Breast epithelium (tissue), 3 donors: ENCODE results near the gene FTO.

Experiments used
- CTCF ChIP-seq, 3 donors: fragments of 450-650 bp; IDR thresholded peaks; one replicate each; pipeline ENCODE4 v1.5.1; 2016 to 2017; ENCODE audit warnings: antibody characterized with exemption in 3 of 3, mild to moderate bottlenecking in 3 of 3, moderate library complexity in 3 of 3
- POLR2A ChIP-seq: fragments of 450-650 bp; IDR thresholded peaks from one replicate; pipeline ENCODE4 v1.6.1; 2016; ENCODE audit warnings: antibody characterized with exemption, mild to moderate bottlenecking, moderate library complexity
- POLR2AphosphoS5 ChIP-seq, 3 donors: sonication (generic); formaldehyde crosslinking; IDR thresholded peaks; one replicate each; pipeline ENCODE4 v1.6.1; 2017; ENCODE audit warnings: antibody characterized with exemption in 3 of 3

- TF ChIP-seq POLR2AphosphoS5 (IDR thresholded peaks at IDR 0.05): no peak
- TF ChIP-seq CTCF (IDR thresholded peaks at IDR 0.05): no peak
- TF ChIP-seq POLR2A: no peak
Measured at GRCh38 chr16:53863861-53864260, 159.9 kb downstream of the FTO start.
